Upper lobe of left lung (tissue), 4 donors: ENCODE data around the gene NARF.
"Not testable (repeated sequence)": the region's sequence is repeated elsewhere in the genome, so short reads cannot be mapped to it uniquely, and the experiment has no call there.

Experiments used
- POLR2A ChIP-seq, 4 donors: fragments of 450-650 bp; IDR thresholded peaks; one replicate each; pipeline ENCODE4 v1.5.1; 2016 to 2017; ENCODE audit warnings: antibody characterized with exemption in 4 of 4, mild to moderate bottlenecking in 2 of 4
- TF ChIP-seq, protein P1 (sequence below), 6 experiments: fragments of 450-650 bp in 4 of 6; fragments of 200-600 bp in 2 of 6; sonication (generic) in 2 of 6; IDR thresholded peaks; one replicate each; pipeline ENCODE4 v1.5.1; 2016 to 2019; ENCODE audit warnings: antibody characterized with exemption in 6 of 6

DNA sequence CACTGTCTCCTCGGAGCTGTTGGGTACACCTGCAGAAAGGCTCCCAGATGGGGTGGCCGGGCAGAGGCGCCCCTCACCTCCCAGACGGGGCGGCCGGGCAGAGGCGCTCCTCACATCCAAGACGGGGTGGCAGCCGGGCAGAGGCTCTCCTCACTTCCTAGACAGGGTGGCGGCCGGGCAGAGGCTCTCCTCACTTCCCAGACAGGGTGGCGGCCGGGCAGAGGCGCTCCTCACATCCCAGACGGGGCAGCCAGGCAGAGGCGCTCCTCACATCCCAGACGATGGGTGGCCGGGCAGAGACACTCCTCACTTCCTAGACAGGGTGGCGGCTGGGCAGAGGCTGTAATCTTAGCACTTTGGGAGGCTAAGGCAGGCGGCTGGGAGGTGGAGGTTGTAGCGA is 4.8 kb upstream of the NARF start:
- not testable (repeated sequence) for TF ChIP-seq POLR2A (IDR thresholded peaks at IDR 0.05)
- TF ChIP-seq, protein P1, sequence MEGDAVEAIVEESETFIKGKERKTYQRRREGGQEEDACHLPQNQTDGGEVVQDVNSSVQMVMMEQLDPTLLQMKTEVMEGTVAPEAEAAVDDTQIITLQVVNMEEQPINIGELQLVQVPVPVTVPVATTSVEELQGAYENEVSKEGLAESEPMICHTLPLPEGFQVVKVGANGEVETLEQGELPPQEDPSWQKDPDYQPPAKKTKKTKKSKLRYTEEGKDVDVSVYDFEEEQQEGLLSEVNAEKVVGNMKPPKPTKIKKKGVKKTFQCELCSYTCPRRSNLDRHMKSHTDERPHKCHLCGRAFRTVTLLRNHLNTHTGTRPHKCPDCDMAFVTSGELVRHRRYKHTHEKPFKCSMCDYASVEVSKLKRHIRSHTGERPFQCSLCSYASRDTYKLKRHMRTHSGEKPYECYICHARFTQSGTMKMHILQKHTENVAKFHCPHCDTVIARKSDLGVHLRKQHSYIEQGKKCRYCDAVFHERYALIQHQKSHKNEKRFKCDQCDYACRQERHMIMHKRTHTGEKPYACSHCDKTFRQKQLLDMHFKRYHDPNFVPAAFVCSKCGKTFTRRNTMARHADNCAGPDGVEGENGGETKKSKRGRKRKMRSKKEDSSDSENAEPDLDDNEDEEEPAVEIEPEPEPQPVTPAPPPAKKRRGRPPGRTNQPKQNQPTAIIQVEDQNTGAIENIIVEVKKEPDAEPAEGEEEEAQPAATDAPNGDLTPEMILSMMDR (IDR thresholded peaks at IDR 0.05), result not testable (repeated sequence)
